GM12801 (cell line): ENCODE results near the gene CEACAM19.

ENCODE experiments used
- TF ChIP-seq, protein P1 (sequence below): IDR thresholded peaks from one replicate; pipeline ENCODE4 v1.5.1; 2011; ENCODE audit warnings: control low read depth; ENCODE audit not compliant: insufficient read length; ENCODE audit errors: extremely low read depth

Gene CEACAM19

GRCh38 chr19:44703336-44704078 is 32.2 kb downstream of the CEACAM19 start:
- TF ChIP-seq, protein P1, sequence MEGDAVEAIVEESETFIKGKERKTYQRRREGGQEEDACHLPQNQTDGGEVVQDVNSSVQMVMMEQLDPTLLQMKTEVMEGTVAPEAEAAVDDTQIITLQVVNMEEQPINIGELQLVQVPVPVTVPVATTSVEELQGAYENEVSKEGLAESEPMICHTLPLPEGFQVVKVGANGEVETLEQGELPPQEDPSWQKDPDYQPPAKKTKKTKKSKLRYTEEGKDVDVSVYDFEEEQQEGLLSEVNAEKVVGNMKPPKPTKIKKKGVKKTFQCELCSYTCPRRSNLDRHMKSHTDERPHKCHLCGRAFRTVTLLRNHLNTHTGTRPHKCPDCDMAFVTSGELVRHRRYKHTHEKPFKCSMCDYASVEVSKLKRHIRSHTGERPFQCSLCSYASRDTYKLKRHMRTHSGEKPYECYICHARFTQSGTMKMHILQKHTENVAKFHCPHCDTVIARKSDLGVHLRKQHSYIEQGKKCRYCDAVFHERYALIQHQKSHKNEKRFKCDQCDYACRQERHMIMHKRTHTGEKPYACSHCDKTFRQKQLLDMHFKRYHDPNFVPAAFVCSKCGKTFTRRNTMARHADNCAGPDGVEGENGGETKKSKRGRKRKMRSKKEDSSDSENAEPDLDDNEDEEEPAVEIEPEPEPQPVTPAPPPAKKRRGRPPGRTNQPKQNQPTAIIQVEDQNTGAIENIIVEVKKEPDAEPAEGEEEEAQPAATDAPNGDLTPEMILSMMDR: no peak

- TF ChIP-seq, protein P1: no peak
These were observed 33.7 kb downstream of the CEACAM19 start for GRCh38 chr19:44704982-44705381.

DNA sequence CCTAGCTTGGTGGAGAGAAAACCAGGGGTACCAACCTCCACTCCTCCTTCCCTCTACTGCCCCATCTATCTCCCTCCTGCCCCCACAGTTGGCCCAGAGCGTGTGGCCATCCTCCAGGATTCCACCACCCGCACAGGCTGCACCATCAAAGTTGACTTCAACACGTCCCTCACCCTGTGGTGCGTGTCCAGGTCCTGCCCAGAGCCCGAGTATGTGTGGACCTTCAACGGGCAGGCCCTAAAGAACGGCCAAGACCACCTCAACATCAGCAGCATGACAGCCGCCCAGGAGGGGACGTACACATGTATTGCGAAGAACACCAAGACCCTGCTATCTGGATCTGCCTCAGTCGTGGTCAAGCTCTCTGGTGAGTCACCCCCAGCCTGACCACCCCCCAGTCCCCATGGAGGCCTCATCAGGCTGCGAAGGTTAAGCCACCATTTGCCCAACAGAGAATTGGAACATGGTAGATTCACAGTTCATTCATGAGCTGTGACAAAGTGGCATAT is 34.3 kb downstream of the CEACAM19 start:
- TF ChIP-seq, protein P1: no peak

DNA sequence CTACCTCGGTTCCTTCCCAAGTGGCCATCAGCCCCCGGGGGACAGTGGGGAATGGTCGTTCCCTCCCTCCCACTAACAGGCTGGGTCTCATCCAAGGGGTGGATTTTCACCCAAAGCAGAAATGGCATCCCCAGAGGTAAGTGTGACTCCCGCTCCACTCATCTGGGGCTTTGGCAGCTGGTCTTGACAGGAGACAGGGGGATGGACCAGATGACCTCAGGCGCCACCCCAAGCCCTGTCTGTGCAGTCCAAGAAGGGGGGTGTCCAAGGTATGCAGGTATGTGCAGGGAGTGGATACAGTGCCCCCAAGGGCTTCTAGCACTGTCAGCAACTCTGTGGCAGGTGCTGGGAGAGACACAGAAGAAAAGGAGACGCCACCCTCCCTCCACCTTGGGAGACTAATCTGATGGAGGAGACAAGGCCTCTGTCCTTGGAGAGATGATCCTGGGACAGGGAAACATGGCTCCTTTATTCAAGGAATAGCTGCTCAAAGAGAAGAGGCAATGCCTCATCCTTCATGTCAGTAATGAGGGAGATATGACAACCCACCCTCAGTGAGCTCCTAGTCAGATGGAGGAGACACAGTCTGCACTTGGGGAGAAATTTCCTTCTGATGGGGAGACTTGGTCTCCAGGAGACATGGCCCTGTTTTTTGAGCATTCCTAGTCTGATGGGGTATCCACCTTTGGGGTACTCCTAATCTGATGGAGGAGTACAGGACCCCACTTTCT is 35.4 kb downstream of the CEACAM19 start:
- TF ChIP-seq, protein P1: no peak

GRCh38 chr19:44707794-44708193 is 36.5 kb downstream of the CEACAM19 start:
- TF ChIP-seq, protein P1: no peak

DNA sequence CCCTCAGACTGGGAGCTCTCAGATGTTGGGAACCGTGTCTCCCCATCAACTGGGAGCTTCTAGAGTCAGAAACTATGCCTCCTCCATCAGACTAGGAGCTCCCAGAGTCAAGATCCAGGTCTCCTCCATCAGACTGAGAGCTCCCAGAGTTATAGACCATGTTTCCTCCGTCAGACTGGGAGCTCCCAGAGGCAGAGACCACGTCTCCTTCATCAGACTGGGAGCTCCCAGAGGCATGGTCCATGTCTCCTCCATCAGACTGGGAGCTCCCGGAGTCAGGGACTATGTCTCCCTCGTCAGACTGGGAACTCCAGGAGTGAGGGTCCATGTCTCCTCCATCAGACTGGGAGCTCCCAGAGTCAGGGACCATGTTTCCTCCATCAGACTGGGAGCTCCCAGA is 37.7 kb downstream of the CEACAM19 start:
- TF ChIP-seq, protein P1: no peak

DNA sequence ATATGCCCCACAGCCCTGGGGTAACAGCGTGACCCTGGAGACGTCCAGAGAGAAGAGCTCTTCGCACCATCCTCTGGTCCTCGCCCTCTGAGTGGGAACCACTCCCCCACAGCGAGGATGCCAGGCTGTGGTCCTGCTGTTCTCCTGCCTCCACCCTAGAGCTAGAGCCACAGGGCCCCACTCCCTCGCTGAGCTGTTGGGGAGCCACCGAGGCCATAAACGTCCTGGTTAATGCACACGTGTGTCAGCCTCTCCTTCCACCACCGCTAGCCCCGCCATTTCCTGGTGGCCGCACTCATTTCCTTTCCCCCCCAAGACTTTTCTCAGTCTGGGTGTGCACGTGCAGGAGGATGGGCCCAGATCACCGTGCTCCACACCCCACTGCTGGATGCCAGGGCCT is 39.2 kb downstream of the CEACAM19 start:
- TF ChIP-seq, protein P1: no peak
